ENCODE results near the gene BARX2.
A peak's percentile ranks its signal among the peaks of the same experiment; 100 is the strongest.

The BARX2 gene

GRCh38 chr11:129364143-129364654, 11.4 kb upstream of the BARX2 start:
- Histone ChIP-seq H2AFZ (ENCODE audit: low read depth, low read length) (no peak overlapping the region), H3K4me3 (ENCODE audit: low read length) (no peak overlapping the region), H3K36me3 (ENCODE audit: insufficient read depth, low read length) (no peaks in the 10 kb centered on the region), H3K9me3 (ENCODE audit: low read length) (no peaks in the 10 kb centered on the region), H3K27me3 (ENCODE audit: insufficient read depth, low read length) (peaks cover 28% of the 10 kb centered on the region), H3K4me1 (ENCODE audit: insufficient read depth, low read length) (no peaks in the 10 kb centered on the region)

GRCh38 chr11:129365816-129366215, 9.8 kb upstream of the BARX2 start:
- Histone ChIP-seq H3K4me1 (ENCODE audit: insufficient read depth, low read length) (no peaks in the 10 kb centered on the region), H3K4me3 (ENCODE audit: low read length) (no peak overlapping the region), H3K27me3 (ENCODE audit: insufficient read depth, low read length) (peaks cover 42% of the 10 kb centered on the region), H2AFZ (ENCODE audit: low read depth, low read length) (no peak overlapping the region), H3K9me3 (ENCODE audit: low read length) (no peaks in the 10 kb centered on the region), H3K36me3 (ENCODE audit: insufficient read depth, low read length) (no peaks in the 10 kb centered on the region)

GRCh38 chr11:129366737-129367597, 8.7 kb upstream of the BARX2 start:
- Histone ChIP-seq H3K4me1 (ENCODE audit: insufficient read depth, low read length) (no peaks in the 10 kb centered on the region), H3K9me3 (ENCODE audit: low read length) (no peaks in the 10 kb centered on the region), H3K36me3 (ENCODE audit: insufficient read depth, low read length) (no peaks in the 10 kb centered on the region), H3K27me3 (ENCODE audit: insufficient read depth, low read length) (peaks cover 53% of the 10 kb centered on the region), H3K4me3 (ENCODE audit: low read length) (no peak overlapping the region), H2AFZ (ENCODE audit: low read depth, low read length) (no peak overlapping the region)

DNA sequence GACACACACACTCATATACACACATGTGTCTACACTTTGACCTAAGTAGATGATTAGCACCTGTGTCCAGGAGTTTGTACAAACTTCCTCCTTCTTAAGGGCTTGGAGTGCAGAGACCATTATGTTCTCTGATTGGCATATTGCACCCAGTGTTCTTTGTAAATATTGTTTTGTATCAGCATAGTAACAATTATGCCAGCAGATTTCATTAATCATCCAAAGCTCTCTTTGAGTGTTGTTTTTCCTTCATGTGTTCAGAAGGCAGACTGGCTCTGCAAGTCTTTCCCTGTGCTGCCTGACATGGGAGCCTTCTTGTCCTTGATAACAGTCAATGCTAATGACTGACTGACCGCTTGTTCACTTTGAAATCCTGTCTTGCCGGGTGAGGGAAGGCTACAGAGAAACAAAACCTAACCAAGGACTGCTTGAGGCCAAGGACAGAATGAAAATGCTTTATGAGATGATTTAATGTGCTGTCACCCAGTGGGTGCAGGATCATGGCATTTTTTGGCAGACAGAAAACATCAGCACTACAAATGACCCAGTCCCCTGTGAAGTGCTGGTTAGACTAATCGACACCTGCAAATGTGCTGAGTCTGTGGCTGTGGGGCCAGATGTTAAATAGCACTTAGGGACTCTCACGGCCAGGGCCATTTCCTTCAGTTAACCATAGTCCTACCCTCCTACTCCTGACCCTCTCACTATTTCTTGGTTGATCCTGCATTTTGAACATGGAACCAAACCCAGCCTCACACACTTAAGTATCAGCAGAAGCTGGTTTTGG, 6.6 kb upstream of the BARX2 start:
- Histone ChIP-seq H3K36me3 (ENCODE audit: insufficient read depth, low read length) (no peaks in the 10 kb centered on the region), H3K27me3 (ENCODE audit: insufficient read depth, low read length) (peaks cover 75% of the 10 kb centered on the region)

DNA sequence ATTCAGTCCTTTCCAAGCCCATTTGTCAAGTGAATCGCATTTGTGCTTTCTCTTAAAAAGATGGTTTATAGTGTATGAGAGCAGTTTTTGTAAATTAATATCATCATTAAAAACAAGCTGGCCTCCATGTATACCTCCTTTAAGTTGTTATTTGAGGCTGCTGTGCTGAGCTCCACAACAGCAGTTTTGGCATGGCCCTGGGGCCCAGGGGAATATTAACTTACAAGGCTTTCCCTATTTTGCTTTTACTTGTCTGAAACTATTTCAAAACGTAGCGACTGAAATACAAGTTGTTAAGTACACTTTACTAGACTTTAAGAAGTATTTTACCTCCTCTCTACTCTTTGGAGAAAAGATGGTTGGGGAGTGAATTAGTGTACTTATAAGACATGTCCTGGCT, 4.9 kb upstream of the BARX2 start:
- Histone ChIP-seq H3K27me3 (ENCODE audit: insufficient read depth, low read length) (peaks cover 87% of the 10 kb centered on the region), H3K4me1 (ENCODE audit: insufficient read depth, low read length) (peaks cover 5% of the 10 kb centered on the region), H3K36me3 (ENCODE audit: insufficient read depth, low read length) (no peaks in the 10 kb centered on the region), H3K4me3 (ENCODE audit: low read length) (no peak overlapping the region), H3K9me3 (ENCODE audit: low read length) (no peaks in the 10 kb centered on the region), H2AFZ (ENCODE audit: low read depth, low read length) (no peak overlapping the region)

More for the DNA sequence above, 6.6 kb upstream of the BARX2 start:
- Histone ChIP-seq H3K4me3 (ENCODE audit: low read length) (no peak overlapping the region), H3K9me3 (ENCODE audit: low read length) (no peaks in the 10 kb centered on the region), H2AFZ (ENCODE audit: low read depth, low read length) (no peak overlapping the region), H3K4me1 (ENCODE audit: insufficient read depth, low read length) (peaks cover 2% of the 10 kb centered on the region)

GRCh38 chr11:129372609-129373488, 2.8 kb upstream of the BARX2 start:
- no peaks in the 10 kb centered on the region for H3K9me3 ChIP-seq (ENCODE audit: low read length)
- no peak overlapping the region for H3K4me3 ChIP-seq (ENCODE audit: low read length)
- H2AFZ ChIP-seq (ENCODE audit: low read depth, low read length) = peak overlapping the region; percentile 22
- peaks cover 93% of the 10 kb centered on the region for H3K27me3 ChIP-seq (ENCODE audit: insufficient read depth, low read length)
- H3K36me3 ChIP-seq (ENCODE audit: insufficient read depth, low read length) = no peaks in the 10 kb centered on the region
- H3K4me1 ChIP-seq (ENCODE audit: insufficient read depth, low read length) = peaks cover 5% of the 10 kb centered on the region

GRCh38 chr11:129373489-129373953, 2.1 kb upstream of the BARX2 start:
- H3K4me3 ChIP-seq (ENCODE audit: low read length) = no peak overlapping the region
- H3K9me3 ChIP-seq (ENCODE audit: low read length) = no peaks in the 10 kb centered on the region
- H2AFZ ChIP-seq (ENCODE audit: low read depth, low read length) = peak overlapping the region; percentile 22
- H3K27me3 ChIP-seq (ENCODE audit: insufficient read depth, low read length) = peaks cover 91% of the 10 kb centered on the region
- H3K4me1 ChIP-seq (ENCODE audit: insufficient read depth, low read length) = peaks cover 5% of the 10 kb centered on the region
- no peaks in the 10 kb centered on the region for H3K36me3 ChIP-seq (ENCODE audit: insufficient read depth, low read length)

DNA sequence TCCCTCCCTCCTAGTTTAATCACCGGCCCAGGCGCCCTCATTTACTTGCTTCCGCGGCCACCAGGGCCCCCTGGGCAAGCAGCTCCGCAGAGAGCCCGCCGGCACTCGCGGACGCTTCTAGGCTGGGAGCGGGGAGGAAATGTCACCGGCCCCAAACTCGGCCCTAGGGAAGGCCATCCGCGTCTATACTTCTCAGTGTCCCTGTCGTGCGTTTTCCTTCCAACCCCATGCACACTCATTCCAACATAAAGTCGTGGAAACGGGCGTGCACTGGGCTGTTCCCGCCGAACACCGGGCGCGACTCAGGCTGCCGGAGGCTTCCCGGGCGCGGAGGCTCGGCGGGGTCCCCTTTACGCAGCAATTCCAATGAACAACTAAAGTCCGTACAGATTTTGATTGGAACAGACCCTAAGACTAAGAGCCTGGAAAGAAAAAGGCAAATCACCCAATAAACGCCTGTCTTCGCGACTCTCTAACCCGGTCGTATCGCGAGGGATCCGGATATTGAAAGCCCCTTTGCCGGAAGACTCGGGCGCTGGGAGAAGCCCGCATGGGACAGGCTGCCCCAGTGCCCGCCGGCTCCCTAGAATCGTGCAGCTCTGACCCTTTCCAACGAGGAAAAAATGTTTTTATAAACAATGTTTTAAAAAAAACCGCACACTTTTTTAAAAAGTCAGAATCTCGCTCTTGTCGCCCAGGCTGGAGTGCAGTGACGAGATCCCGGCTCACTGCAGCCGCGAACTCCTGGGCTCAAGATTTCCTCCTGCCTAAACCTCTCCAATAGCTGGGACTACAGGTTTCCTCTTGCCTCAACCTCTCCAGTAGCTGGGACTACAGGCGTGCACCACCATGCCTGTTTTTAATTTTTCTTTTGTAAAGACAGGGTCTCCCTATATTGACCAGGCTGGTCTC, 1.3 kb upstream of the BARX2 start:
- peak overlapping the region; percentile 37 for H2AFZ ChIP-seq (ENCODE audit: low read depth, low read length)
- peaks cover 88% of the 10 kb centered on the region for H3K27me3 ChIP-seq (ENCODE audit: insufficient read depth, low read length)
- H3K4me3 ChIP-seq (ENCODE audit: low read length) = peak overlapping the region; percentile 22
- no peaks in the 10 kb centered on the region for H3K9me3 ChIP-seq (ENCODE audit: low read length)
- peaks cover 5% of the 10 kb centered on the region for H3K4me1 ChIP-seq (ENCODE audit: insufficient read depth, low read length)
- H3K36me3 ChIP-seq (ENCODE audit: insufficient read depth, low read length) = no peaks in the 10 kb centered on the region

DNA sequence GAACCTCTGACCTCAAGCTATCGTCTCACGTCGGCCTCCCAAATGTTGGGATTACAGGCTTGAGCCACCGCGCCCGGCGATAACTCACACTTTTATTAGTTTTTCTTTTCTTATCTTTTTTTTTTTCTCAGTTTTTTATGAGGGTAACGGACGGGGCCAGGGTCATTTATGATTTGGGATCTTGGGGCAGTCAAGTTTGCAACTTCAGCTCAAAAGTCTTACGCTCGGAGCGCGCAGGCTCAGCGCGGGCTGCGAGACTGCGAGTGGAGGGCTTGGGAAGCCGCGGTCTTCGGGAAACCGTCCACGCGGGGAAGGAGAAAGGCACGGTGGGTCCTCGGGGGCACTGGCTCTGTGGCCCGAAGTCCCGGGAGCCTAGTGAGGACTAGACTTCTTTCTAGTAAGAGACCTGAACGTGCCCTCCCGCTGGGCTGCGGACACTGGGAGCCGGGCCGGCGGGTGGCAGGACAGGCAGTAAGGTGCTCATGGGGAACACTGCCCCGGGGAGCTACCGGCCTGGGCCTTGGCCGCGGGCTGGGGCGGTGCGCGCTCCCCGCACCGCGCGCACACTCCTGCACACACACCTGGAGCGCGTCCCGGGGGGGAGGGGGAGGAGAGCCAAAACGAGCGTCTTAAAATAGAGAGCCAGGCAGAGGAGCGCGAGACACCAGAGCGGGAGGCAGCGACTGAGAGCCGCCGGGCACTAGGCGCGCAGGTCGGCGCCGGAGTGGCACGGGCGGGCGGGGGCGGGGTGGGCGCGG, 476 bp upstream of the BARX2 start:
- Histone ChIP-seq H3K36me3 (ENCODE audit: insufficient read depth, low read length) (no peaks in the 10 kb centered on the region), H3K9me3 (ENCODE audit: low read length) (no peaks in the 10 kb centered on the region), H3K4me1 (ENCODE audit: insufficient read depth, low read length) (peaks cover 5% of the 10 kb centered on the region), H3K4me3 (ENCODE audit: low read length) (peak overlapping the region; percentile 14), H3K27me3 (ENCODE audit: insufficient read depth, low read length) (peaks cover 83% of the 10 kb centered on the region), H2AFZ (ENCODE audit: low read depth, low read length) (no peak overlapping the region)

DNA sequence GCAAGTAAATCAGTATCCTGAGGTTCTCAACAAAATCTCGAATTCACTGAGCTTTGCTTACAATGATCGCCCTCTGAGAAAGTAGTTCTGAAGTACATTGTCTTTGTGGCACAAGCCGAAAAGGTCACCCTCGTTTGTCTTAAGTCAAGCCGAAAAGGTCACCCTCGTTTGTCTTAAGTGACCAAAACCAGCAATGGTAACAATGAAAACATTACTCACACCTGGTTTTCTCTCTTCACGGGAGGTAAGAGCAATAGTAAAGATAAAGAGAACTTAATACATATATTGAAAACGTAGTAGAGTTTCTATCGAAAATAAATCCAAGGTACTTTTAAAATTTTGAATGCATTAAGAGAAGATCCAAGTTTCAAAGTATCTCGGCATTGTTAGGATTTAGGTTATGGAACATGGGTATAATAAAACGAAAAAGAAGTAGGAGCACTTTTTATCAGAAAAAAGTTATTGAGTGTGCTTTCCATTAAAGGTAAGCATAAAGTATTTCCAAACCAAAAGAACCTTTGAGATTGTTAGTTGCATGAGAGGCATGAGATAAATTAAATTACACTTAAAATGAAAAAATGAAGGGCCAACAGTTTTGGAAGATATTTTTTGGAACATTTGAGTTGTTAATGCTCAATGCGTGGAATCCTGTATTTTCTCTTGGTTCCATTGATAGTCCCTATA, 1.2 kb downstream of the BARX2 start:
- peaks cover 5% of the 10 kb centered on the region for H3K4me1 ChIP-seq (ENCODE audit: insufficient read depth, low read length)
- H3K4me3 ChIP-seq (ENCODE audit: low read length) = no peak overlapping the region
- H3K27me3 ChIP-seq (ENCODE audit: insufficient read depth, low read length) = peaks cover 76% of the 10 kb centered on the region

GRCh38 chr11:129377739-129378138, 2.1 kb downstream of the BARX2 start:
- Histone ChIP-seq H2AFZ (ENCODE audit: low read depth, low read length) (no peak overlapping the region), H3K27me3 (ENCODE audit: insufficient read depth, low read length) (peaks cover 72% of the 10 kb centered on the region), H3K9me3 (ENCODE audit: low read length) (no peaks in the 10 kb centered on the region), H3K4me3 (ENCODE audit: low read length) (no peak overlapping the region), H3K36me3 (ENCODE audit: insufficient read depth, low read length) (no peaks in the 10 kb centered on the region), H3K4me1 (ENCODE audit: insufficient read depth, low read length) (peaks cover 5% of the 10 kb centered on the region)

More for the DNA sequence above, 1.2 kb downstream of the BARX2 start:
- Histone ChIP-seq H2AFZ (ENCODE audit: low read depth, low read length) (no peak overlapping the region), H3K36me3 (ENCODE audit: insufficient read depth, low read length) (no peaks in the 10 kb centered on the region), H3K9me3 (ENCODE audit: low read length) (no peaks in the 10 kb centered on the region)

All from neuron (in vitro differentiated cells).